ENCODE measurements around the gene PPP1R11. TPM values are rescaled to one million over a fixed set of nuclear protein-coding genes. Genes with fewer than 3 reads are reported as not detected.

Gene PPP1R11
- total RNA-seq (2014; rRNA removed): 49.5 and 58.8 TPM in 2 replicates
- Bru-seq, nascent RNA: percentile 88 among the genes with signal in this experiment
- percentile 98 among the genes with signal in this experiment for BruChase-seq, experiment 1, labeled RNA remaining after a 6-hour chase
- percentile 95 among the genes with signal in this experiment for BruChase-seq, experiment 2, labeled RNA remaining after a 2-hour chase
- long read RNA-seq, transcript PPP1R11-205 (3 exons, 1,731 nt): major isoform, 110 of 127 reads
- long read RNA-seq, transcript PPP1R11-204 (4 exons, 1,689 nt): minor isoform, 8 of 127 reads
- long read RNA-seq, partial matches to known transcripts: 8 of 127 reads
- long read RNA-seq, other reads (novel, unspliced or antisense): 1 of 127 reads

- intact Hi-C loops (cut with micrococcal nuclease): loop anchor here (2.0 kb wide), 1 partner anchor 36 kb away; no protein-coding TSS in a partner anchor
- Histone ChIP-seq H3K27me3 (ENCODE audit: low read length) (no peaks in the 10 kb centered on the region), H3K4me1 (ENCODE audit: insufficient read depth, low read length) (peaks cover 26% of the 10 kb centered on the region), H3K9me2 (replicated peaks; ENCODE audit: low read length) (no peaks in the 10 kb centered on the region), H3K4me3 (ENCODE audit: low read length) (peak within 1 kb of the TSS; percentile 70), H2AFZ (ENCODE audit: low read length) (peak within 1 kb of the TSS; percentile 70), H3K36me3 (ENCODE audit: low read depth, low read length) (0 out of 2 replicates have a peak, but pooled peaks cover 3% of the 10 kb centered on the region), H3F3A (ENCODE audit: low read length, unreplicated experiment) (no peaks in the 10 kb centered on the region), H3K27ac (ENCODE audit: low read length) (peak within 1 kb of the TSS; percentile 40), H4K20me1 (ENCODE audit: low read length) (no peaks in the 10 kb centered on the region), H3K79me2 (ENCODE audit: low read length) (peaks cover 36% of the 10 kb centered on the region), H3K9me3 (ENCODE audit: low read length) (no peaks in the 10 kb centered on the region), H3K9ac (ENCODE audit: low read length) (peak within 1 kb of the TSS; percentile 67), H3K4me2 (ENCODE audit: low read length) (peak within 1 kb of the TSS; percentile 80)
- CTCF ChIA-PET: no interaction called here
- DNase-seq: peak; percentile 99
- POLR2A ChIA-PET (ENCODE audit: unreplicated experiment): interaction anchor here (0.6 kb wide), 1 partner anchor 88 kb away, joined by 3 read pairs; no protein-coding TSS in a partner anchor
- ATAC-seq: peak; percentile 98
- no peak for TF ChIP-seq EZH2phosphoT487 (IDR thresholded peaks at IDR 0.05; ENCODE audit: borderline replicate concordance, low read length)
- TF ChIP-seq EZH2 (IDR thresholded peaks at IDR 0.05; ENCODE audit: low read length, unreplicated experiment): no peak
- no peak for TF ChIP-seq CTCF (conservative IDR thresholded peaks at IDR 0.05; ENCODE audit: low read depth, low read length)
- BruUV-seq (replicated peaks): no TSS peak
Measured at GRCh38 chr6:30066577-30067459, at the start of gene PPP1R11. Gene PPP1R11, plus strand, starts transcription at chr6:30067198. Its CDS starts 213 bp downstream, at chr6:30067411.

GRCh38 chr6:30019819-30020218, 47.2 kb upstream of the PPP1R11 start:
- Histone ChIP-seq H3K4me2 (ENCODE audit: low read length) (no peak overlapping the region), H3K36me3 (ENCODE audit: low read depth, low read length) (0 out of 2 replicates have a peak, but pooled peaks cover 2% of the 10 kb centered on the region), H3K9me3 (ENCODE audit: low read length) (no peaks in the 10 kb centered on the region), H4K20me1 (ENCODE audit: low read length) (no peaks in the 10 kb centered on the region), H3F3A (ENCODE audit: low read length, unreplicated experiment) (no peaks in the 10 kb centered on the region), H2AFZ (ENCODE audit: low read length) (no peak overlapping the region), H3K27me3 (ENCODE audit: low read length) (no peaks in the 10 kb centered on the region), H3K27ac (ENCODE audit: low read length) (no peak overlapping the region), H3K4me1 (ENCODE audit: insufficient read depth, low read length) (peaks cover 7% of the 10 kb centered on the region), H3K9me2 (replicated peaks; ENCODE audit: low read length) (no peaks in the 10 kb centered on the region), H3K79me2 (ENCODE audit: low read length) (no peaks in the 10 kb centered on the region), H3K9ac (ENCODE audit: low read length) (no peak overlapping the region), H3K4me3 (ENCODE audit: low read length) (no peak overlapping the region)
- DNase-seq (no peak), ATAC-seq (no peak)
- TF ChIP-seq EZH2phosphoT487 (IDR thresholded peaks at IDR 0.05; ENCODE audit: borderline replicate concordance, low read length): no peak
- no peak for TF ChIP-seq EZH2 (IDR thresholded peaks at IDR 0.05; ENCODE audit: low read length, unreplicated experiment)
- TF ChIP-seq CTCF (conservative IDR thresholded peaks at IDR 0.05; ENCODE audit: low read depth, low read length): no peak
- CTCF ChIA-PET: no interaction called here
- intact Hi-C loops (cut with micrococcal nuclease): loop anchor here (10.0 kb wide), 1 partner anchor 55 kb away; no protein-coding TSS in a partner anchor
- no TSS peak for BruUV-seq (replicated peaks)
- POLR2A ChIA-PET (ENCODE audit: unreplicated experiment): no interaction called here

Data from PC-3 (cell line).